T47D (cell line): ENCODE data around the gene DHRS7.
"Not testable (repeated sequence)": the region's sequence is repeated elsewhere in the genome, so short reads cannot be mapped to it uniquely, and the experiment has no call there.

Experiments
- DNase-seq, 2 experiments: peaks; one replicate each; pipeline versions ENCODE4 v3.0.0 to v3.0.0-alpha.2; 2011 to 2012; ENCODE audit warnings: low read depth in 1 of 2, low spot score in 1 of 2
- JUND ChIP-seq: IDR thresholded peaks from 2 replicates; pipeline ENCODE4 v1.6.1; 2012; ENCODE audit warnings: low read depth
- in situ Hi-C: cut with HindIII; loops from 2 replicates; pipeline ENCODE4 v1.10.0; 2016; ENCODE audit warnings: low sequenced_read_pairs, low pct_unique_long_range_greater_than_20kb

DHRS7 gene

GRCh38 chr14:60153991-60154390, 11.2 kb downstream of the DHRS7 start:
- in situ Hi-C loops = no loop called here
- TF ChIP-seq JUND = no peak
- no peak for DNase-seq

DNA sequence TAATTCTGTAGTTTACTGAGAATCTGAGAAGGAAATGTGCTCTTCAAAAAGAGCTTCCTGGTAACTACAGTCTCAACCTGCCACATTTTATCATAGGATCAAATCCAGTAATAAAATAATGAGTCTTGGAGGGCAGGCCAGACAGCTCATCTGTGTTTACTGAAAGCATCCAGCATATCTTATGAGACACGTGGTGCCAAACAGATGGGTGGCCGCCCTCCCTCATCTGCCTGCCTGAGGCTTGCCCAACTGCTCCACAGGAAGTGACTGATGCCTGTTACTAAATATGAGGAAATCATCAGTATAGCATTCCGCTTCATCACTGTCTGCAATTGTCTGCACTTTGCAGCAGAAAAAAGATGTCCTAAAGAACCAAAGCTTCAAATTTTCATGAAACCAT, 13.5 kb downstream of the DHRS7 start:
- in situ Hi-C loops = no loop called here
- DNase-seq = no peak
- TF ChIP-seq JUND = no peak

DNA sequence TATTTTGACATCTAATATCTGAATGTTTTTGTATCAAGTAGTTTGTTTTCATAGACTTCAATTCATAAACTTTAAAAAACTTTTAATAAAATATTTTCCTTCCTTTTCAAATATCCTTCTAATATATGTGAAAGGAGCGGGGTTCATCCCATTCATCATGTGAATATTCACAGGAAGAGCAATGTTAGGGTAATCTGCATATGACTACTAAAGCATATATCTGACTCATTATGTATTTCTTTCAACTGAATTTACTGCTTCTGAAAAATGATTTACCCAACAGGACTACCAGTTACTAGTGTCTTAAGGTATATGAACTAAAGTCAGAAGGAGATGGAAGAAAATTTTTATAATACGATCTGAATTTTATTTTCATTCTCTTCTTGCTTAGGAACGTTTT, 30.5 kb downstream of the DHRS7 start:
- DNase-seq = no peak
- in situ Hi-C loops = no loop called here
- TF ChIP-seq JUND = no peak

- no peak for DNase-seq
- in situ Hi-C loops = no loop called here
- TF ChIP-seq JUND = no peak
Measured at GRCh38 chr14:60133487-60133886, 31.7 kb downstream of the DHRS7 start.

DNA sequence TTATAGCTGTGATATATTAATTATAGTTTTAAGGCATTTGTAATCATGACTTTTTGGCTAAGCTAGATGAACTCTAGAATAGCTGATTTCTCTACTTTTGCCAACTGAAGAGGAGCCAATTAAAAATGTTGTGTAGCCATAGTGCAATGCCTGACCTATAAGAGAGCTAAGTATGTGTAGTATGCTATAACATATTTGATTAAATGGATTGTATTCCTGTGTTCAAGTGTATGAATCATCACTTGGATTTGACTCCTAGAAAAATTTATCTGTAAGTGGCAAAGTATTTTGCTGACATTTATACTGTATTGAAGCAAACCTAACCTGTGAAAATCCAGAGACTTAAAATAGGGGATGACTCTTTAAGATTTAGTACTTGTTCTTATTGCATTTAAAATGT, 39.3 kb downstream of the DHRS7 start:
- no peak for TF ChIP-seq JUND
- DNase-seq = no peak
- in situ Hi-C loops = no loop called here

GRCh38 chr14:60116181-60116580, 49.0 kb downstream of the DHRS7 start:
- DNase-seq = no peak
- TF ChIP-seq JUND = no peak
- in situ Hi-C loops = no loop called here

DNA sequence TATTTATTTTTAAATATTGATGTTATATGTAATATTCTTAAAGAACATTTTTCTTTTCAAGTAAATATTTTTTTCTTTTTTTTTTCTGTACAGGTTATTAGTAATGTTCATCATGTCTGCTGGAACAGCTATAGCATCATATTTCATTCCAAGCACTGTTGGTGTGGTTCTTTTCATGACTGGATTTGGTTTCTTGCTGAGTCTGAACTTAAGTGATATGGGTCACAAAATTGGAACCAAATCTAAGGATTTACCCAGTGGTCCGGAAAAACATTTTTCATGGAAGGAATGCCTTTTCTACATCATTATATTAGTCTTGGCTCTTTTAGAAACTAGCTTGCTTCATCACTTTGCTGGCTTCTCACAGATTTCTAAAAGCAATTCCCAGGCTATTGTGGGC, 50.3 kb downstream of the DHRS7 start:
- in situ Hi-C loops = no loop called here
- no peak for DNase-seq
- no peak for TF ChIP-seq JUND

GRCh38 chr14:60111732-60112131, 53.5 kb downstream of the DHRS7 start:
- no peak for TF ChIP-seq JUND
- DNase-seq = no peak
- in situ Hi-C loops = no loop called here

DNA sequence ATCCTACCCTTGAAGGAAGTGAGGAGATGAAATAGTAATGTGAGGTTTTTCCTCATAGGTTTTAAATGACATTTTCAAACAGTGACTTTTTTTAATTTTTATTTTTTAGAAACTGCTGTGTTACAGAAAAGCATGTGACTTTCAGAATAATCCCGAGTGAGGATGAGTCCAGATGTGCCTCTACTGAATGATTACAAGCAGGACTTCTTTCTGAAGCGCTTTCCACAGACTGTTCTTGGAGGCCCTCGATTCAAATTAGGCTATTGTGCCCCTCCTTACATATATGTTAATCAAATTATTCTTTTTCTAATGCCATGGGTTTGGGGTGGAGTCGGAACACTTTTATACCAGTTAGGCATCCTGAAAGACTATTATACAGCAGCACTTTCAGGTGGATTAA, 57.7 kb downstream of the DHRS7 start:
- no peak for DNase-seq
- no peak for TF ChIP-seq JUND
- in situ Hi-C loops = no loop called here

GRCh38 chr14:60106339-60106738, 58.9 kb downstream of the DHRS7 start:
- no peak for TF ChIP-seq JUND
- no peak for DNase-seq
- in situ Hi-C loops = no loop called here

DNA sequence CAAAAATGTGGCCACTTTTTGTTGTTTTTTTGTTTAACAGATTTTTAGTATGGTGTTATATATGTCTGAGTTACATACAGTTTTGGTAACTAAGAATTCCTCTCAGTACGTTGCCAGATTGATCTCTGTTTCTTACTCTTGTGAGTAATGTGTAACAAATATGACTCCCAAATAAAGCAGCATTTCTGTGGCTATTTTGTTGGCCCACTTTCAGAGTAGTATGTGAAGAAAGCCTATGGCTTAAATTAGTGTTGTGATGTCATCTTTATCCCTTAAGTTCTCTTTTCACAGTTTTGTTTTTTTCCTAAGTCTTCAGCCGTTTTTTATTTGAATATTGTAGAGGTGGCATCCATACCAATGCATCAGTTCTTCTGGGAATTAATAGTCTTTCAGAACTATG, 62.8 kb downstream of the DHRS7 start:
- DNase-seq = no peak
- in situ Hi-C loops = no loop called here
- no peak for TF ChIP-seq JUND

GRCh38 chr14:60101786-60102185, 63.4 kb downstream of the DHRS7 start:
- in situ Hi-C loops = no loop called here
- TF ChIP-seq JUND = no peak
- DNase-seq = no peak

GRCh38 chr14:60099855-60100254, 65.3 kb downstream of the DHRS7 start:
- in situ Hi-C loops, DNase-seq: not testable (repeated sequence)

DNA sequence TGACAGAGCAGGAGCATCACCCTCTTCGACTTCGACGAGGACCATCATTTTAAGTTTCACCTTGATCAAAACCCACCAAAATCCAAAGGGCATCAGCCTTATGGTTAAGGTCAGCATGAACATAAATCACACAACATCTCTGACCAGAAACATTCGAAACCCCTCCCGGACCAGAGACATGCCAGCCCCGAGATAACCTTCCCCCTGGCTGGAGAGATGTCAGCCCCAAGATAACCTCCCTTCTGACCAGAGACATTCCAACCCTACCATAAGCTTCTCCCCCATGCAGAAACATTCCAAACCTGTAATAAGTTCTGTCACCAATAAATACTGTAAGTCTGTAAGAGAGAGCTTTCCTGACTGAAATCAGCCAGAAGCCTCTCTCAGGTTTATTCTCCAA, 67.2 kb downstream of the DHRS7 start:
- DNase-seq = no peak
- TF ChIP-seq JUND = no peak
- in situ Hi-C loops = no loop called here
